GM10847 (cell line): ENCODE measurements around the gene DMAP1.

Experiments
- POLR2A ChIP-seq: IDR thresholded peaks from 2 replicates; pipeline ENCODE4 v1.6.1; 2011; ENCODE audit not compliant: insufficient read length; ENCODE audit errors: extremely low read depth

Gene DMAP1, protein sequence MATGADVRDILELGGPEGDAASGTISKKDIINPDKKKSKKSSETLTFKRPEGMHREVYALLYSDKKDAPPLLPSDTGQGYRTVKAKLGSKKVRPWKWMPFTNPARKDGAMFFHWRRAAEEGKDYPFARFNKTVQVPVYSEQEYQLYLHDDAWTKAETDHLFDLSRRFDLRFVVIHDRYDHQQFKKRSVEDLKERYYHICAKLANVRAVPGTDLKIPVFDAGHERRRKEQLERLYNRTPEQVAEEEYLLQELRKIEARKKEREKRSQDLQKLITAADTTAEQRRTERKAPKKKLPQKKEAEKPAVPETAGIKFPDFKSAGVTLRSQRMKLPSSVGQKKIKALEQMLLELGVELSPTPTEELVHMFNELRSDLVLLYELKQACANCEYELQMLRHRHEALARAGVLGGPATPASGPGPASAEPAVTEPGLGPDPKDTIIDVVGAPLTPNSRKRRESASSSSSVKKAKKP

DNA sequence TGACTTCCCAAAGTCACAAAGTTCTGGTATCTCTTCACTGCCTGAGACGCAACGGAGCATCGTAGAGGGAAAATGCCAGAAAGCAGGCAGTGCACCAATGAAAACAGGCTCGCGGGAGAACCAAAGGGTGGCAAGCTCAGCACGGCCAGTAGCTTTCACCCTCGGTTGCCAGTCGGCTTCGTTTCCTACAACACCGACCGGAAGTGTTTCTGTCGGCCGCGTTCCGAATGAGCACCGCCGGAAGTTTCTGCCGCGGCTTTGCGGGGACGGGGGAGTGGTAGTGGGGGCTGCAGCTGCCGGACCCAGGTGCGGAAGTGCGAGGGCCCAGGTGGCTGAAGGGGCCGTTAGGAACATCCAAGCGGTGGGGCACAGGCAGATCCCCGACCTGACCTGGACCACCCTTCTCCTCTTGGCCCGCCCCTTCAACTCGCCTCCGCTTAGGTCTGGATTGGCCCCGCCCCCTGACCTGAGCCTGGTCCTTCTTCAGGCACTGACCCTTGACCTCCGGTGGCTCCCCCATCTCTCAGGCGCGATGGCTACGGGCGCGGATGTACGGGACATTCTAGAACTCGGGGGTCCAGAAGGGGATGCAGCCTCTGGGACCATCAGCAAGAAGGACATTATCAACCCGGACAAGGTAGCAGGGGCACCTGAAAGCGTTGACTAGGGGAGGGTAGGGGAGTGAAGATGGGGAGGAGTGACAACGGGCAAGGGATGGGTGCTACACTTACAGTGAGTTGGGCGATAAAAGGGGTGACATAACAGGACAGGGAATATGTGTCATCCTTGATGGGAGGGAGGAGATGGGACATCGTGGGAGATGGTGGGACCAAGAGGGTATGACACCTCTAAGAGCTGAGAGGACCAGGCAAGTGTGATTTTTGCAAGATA is at the start of gene DMAP1:
TSS of gene DMAP1 (plus strand) at position 250 of the 891 bp plus-strand sequence. CDS start at position 533, 283 bp downstream.
- TF ChIP-seq POLR2A, result peak; percentile 53

DNA sequence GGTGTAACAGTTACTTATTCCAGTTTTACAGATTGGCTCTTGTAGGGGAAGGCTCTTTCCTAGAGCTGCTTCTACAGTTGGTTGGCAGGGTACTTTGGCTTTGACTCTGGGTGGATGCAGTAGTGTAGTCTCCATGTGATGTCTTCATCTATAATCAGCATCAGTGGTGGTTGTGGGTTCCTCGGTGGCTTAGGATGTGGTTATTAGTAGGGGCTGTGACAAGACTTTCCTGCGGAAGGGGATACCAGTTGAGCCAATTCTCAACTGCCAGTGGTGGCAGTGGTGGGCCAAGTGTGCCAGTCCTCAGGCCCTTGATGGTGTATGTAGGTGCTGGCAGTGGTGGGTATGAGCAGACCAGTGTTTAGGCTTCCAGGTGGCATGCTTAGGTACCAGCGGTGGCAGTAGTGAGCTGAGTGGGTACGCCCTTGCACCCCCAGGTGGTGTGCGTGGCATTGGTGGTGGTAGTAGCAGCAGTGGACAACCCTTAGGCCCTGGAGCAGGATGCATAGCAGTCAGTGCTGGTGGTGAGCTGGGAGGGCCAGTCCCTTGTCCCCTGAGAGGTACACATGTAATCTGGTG is 44.7 kb upstream of the DMAP1 start:
- TF ChIP-seq POLR2A, result no peak

DNA sequence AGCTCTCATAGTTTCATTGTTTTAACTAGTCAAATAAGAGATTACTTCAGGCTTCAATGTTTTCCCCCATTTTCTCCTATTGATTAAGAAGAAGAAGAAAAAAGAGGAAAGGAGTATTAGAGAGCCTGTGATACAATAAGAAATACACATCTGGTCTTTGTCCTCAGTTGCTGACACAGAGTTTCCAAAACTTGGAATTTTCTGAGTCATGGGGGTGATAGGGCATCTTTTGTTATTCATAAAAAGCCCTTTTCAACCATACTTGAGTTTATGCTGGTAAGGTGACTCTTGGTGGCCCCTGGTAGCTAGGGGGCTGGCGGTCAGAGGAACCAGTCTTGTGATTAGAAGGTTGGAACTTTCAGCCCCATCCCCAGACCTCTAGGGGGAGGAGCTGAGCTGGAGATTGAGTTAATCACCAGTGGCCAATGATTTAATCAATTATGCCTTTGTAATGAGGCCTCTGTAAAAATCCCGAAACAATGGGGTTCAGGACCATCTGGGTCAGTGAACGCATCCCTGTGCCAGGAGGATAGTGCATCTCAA is 42.9 kb upstream of the DMAP1 start:
- TF ChIP-seq POLR2A, result no peak

DNA sequence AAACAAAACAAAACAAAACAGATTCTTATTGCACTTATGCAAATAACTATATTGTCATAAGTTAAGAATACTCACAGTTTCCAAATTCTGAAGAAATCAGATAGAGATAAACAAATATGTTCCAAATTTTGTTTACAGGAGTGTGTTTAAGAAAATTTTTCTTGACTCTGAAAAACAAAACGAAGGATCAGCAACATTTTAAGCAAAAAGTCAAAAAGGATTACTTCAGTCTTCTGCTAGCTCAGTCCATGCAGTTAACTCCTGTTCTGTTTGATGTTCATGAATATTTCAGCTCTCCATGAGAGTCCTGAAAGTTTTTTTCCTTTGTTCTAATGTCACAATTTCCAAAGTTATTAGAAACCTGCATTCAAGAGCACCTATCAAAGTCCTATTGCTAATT is 38.6 kb upstream of the DMAP1 start:
- no peak for TF ChIP-seq POLR2A

DNA sequence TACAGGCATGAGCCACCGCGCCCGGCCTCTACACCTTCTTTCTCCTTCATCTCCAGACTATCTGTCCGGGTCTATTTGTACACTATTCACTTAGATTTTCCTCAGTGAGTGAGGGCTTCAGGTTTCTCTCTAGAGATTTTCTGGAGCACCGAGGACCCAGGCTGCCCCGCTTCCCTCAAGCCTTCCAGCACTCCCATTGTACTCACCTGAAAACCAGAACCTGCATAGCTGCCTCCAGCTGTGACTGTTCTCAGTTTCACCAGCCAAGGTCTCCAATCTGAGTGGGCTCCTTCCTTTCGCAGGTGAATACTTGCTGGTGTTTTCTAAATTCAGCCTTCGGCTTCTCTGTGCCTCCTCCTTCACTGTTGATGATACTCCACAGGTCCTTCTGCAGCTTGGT is 12.9 kb upstream of the DMAP1 start:
- no peak for TF ChIP-seq POLR2A

DNA sequence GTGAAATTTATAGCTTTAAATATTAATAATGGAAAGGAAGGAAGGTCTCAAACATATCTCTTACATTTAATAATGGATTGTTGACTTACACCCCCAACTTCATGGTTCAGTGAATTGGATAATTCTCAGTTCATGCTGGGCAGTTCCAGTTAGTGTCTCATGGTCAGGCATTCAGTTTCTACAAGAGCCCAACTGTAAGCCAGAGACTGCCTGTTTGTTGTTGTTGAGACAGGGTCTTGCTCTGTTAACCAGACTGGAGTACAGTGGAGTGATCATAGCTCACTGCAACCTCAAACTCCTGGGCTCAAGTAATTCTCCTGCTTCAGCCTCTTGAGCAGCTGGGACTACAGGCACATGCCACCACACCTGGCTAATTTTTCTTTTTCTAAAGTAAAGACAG is 5.0 kb upstream of the DMAP1 start:
- TF ChIP-seq POLR2A, result no peak

DNA sequence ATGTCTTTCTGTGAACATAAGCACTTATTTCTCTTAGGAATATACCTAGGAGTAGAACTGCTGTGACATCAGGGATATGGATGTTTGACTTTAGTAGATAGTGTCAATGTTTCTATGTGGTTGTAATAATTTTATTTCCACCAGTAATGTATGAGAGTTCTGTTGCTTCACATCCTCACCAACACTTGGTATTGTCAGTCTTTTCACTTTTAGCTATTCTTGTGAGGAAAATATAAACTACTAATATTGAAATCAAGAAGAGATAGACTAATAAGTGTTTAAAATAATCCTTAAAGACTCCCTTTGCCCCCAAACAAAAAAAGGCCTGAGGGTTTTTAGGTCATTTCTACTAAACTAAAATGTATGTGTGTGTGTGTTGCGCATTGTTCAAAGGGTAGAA is 2.7 kb upstream of the DMAP1 start:
- no peak for TF ChIP-seq POLR2A

DNA sequence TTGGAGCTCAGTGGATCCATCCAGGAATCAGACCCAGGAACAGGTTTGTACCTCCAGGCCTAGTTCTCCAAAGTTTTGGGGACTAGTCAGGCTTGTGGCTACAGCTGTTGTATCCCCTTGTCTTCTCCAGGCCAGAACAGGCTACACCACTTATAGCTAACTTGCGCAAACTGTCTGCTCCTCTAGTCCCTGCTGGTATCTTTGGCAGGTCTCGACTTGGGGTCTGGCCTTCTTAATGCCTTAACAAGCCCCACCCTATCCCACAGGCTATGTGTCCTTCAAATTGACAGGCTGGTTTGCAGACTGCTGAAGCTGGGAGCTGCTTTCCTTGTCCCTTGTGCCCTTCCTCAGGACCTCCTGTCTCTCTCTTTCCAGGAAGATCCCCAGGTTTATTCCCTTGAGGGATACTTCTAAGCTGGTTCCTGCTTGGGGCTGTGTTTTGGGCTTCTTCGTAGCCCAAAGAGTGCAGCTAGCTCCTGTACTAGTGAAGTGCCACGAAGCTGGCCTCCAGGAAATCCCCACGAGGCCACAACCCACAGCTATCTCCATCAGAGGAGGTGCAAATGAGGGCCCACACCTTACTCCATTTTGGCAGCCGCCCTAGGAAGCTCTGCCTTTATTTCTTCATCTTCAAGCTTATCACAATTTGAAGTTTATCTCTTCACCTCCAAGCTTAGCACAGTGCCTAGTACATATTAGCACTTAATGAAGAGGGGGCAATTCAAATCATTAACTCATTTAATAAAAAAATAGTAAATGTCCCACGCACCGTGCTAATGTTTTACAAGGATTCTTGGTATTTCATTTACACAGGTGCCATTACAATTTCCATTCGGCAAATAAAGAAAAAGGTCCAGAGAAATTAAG is 683 bp upstream of the DMAP1 start:
- TF ChIP-seq POLR2A, result no peak

DNA sequence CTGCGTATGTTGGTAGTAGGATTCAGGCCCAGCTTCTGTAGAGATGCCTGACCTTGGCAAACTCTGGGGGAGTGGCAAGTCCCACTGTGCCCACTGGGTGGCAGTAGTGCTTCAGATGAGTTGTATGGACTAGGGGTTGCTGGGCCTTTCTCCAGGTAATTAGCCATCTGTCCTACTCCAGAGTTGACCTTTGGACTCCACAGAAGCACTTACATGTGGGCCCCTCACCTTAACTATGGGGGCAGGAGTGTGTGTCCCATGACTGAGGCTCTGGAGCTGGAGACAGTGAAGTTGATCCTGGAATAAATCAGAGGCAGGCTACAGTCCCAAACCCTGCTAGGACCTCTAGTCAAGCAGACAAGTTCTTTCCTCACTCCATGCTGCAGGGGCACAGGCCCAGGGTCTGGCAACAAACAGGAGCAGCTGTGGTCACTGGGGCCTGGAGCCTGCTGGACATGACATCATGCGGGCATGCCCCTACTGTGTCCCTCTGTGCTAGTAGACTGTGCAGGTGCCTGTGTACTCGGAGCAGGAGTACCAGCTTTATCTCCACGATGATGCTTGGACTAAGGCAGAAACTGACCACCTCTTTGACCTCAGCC is 4.6 kb downstream of the DMAP1 start:
- TF ChIP-seq POLR2A, result no peak

DNA sequence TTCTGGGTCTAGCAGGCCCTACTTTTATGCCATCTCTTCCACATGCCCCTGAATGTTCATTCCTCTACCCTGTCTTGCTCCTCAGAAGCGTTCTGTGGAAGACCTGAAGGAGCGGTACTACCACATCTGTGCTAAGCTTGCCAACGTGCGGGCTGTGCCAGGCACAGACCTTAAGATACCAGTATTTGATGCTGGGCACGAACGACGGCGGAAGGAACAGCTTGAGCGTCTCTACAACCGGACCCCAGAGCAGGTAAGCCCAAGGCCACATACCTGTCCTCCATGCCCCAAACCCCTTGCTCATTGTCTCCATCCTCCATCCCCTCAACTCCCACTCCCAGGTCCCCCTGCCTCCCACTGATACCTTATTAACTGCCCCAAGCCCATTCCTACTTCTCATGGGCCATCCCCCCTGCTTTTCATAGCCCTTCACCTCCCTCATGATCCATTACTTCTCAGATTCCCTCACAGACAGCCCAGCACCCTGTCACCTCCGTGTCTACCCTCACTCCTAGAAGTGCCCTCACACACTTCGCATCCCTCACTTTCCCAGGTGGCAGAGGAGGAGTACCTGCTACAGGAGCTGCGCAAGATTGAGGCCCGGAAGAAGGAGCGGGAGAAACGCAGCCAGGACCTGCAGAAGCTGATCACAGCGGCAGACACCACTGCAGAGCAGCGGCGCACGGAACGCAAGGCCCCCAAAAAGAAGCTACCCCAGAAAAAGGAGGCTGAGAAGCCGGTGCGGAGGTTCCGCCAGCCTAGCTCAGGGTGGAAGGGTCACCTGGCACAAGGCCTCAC is 5.4 kb downstream of the DMAP1 start:
- no peak for TF ChIP-seq POLR2A

DNA sequence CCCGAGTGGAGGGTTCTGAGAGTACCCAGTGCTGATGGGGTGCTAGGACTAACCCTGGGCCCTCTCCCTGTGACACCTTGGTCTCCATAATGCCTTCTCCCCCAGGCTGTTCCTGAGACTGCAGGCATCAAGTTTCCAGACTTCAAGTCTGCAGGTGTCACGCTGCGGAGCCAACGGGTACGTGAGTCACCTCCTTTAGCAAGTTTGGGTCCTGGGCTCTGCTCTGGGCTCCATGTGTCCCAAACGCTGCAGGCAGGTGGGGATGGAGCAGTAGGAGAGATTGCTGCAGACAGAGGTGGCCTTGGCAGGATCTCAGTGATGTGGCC is 6.0 kb downstream of the DMAP1 start:
- TF ChIP-seq POLR2A, result no peak

DNA sequence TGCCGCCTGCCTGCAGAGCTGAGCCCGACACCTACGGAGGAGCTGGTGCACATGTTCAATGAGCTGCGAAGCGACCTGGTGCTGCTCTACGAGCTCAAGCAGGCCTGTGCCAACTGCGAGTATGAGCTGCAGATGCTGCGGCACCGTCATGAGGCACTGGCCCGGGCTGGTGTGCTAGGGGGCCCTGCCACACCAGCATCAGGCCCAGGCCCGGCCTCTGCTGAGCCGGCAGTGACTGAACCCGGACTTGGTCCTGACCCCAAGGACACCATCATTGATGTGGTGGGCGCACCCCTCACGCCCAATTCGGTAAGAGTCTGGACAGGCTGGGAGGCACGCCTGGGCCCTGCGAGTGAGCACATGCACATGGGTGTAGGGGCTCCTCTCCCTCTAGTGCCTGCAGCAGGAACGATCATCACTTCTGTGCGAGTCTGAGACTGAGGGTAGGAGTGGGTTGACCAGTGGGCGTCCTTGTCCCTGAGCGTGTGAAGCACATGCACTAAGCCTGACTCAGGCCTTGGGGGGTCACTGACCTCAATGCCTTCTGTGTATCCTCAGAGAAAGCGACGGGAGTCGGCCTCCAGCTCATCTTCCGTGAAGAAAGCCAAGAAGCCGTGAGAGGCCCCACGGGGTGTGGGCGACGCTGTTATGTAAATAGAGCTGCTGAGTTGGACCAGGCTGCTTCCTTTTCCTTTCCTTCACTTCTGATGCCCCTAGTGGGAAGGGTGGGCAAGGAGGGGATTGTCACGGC is 6.9 kb downstream of the DMAP1 start:
- TF ChIP-seq POLR2A, result no peak

DNA sequence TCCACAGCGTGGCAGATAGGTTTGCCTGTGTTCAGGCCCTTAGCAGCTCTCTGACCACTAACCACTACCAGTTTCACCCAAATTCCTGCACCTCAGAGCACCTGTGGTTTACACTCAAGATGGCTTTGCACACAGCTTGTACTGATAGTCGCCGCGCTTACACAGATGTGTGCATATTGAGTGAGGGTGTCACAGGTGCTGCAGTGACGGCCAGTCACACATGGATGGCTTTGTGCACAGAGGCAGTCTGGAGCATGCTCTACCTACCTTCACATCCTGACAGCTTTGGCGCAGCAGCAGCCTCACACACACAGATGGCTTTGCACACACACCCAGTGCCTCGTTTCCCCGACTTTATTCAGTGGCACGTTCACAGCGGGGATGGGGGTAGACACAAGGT is 7.5 kb downstream of the DMAP1 start:
- no peak for TF ChIP-seq POLR2A
